K562 (cell line): ENCODE results near the gene ZFYVE28. TPM values are rescaled to one million over a fixed set of nuclear protein-coding genes. Genes with fewer than 3 reads are reported as not detected.

Source experiments
- AFF1 ChIP-seq, 2 experiments: fragments of 450-650 bp; IDR thresholded peaks; 2 replicates each; pipeline ENCODE4 v1.6.1; 2018; ENCODE audit warnings: mild to moderate bottlenecking in 2 of 2, low read depth in 1 of 2; ENCODE audit not compliant: partially characterized antibody in 2 of 2
- ID3 ChIP-seq, 2 experiments: fragments of 250-450 bp in 1 of 2; fragments of 450-650 bp in 1 of 2; sonication (Bioruptor Pico) in 1 of 2; IDR thresholded peaks; 2 replicates each; pipeline versions ENCODE4 v1.6.1 to v1.8.0; 2016 to 2021; ENCODE audit warnings: mild to moderate bottlenecking in 2 of 2, moderate library complexity in 2 of 2, missing compliant biosample characterization in 1 of 2, missing genetic modification characterization in 1 of 2
- KLF6 ChIP-seq: fragments of 250-450 bp; sonication (Bioruptor Pico); IDR thresholded peaks from 2 replicates; pipeline ENCODE4 v1.4.0; 2020; ENCODE audit warnings: mild to moderate bottlenecking, moderate library complexity, borderline replicate concordance
- SP2 ChIP-seq: IDR thresholded peaks from 2 replicates; pipeline ENCODE4 v1.6.1; 2011; ENCODE audit warnings: mild to moderate bottlenecking, low read depth, low read length, moderate library complexity; ENCODE audit not compliant: poor library complexity, severe bottlenecking; ENCODE audit errors: extremely low read depth
- TCF3 ChIP-seq: sonication (generic); formaldehyde crosslinking; IDR thresholded peaks from 2 replicates; pipeline ENCODE4 v1.4.0; 2020; ENCODE audit warnings: mild to moderate bottlenecking, missing genetic modification reagents
- THRB ChIP-seq: fragments of 450-650 bp; formaldehyde crosslinking; conservative IDR thresholded peaks from 2 replicates; pipeline ENCODE4 v1.4.0; 2022; ENCODE audit warnings: mild to moderate bottlenecking, missing genetic modification characterization
- XRCC3 ChIP-seq: fragments of 450-650 bp; IDR thresholded peaks from 2 replicates; pipeline ENCODE4 v1.6.1; 2017; ENCODE audit warnings: mild to moderate bottlenecking, moderate library complexity
- ZNF274 ChIP-seq: IDR thresholded peaks from 2 replicates; pipeline ENCODE4 v1.6.1; 2011; ENCODE audit warnings: low read depth, mild to moderate bottlenecking, low read length, moderate library complexity, borderline replicate concordance
- polyA plus RNA-seq, 8 experiments: library from polyadenylated mRNA; depleted of rRNA in 4 of 8; stranded (reverse) in 5 of 8; unstranded in 3 of 8; fragments of >200 nt; fragmentation: Nextera tagmentation in 2 of 8; fragmentation: Illumina TruSeq in 1 of 8; extraction: Ambion mirVana in 2 of 8; extraction: Trizol in 1 of 8; gene quantifications; 2 replicates each; pipeline versions ENCODE4 v1.2.1 to v1.2.3, GENCODE V29; 2011 to 2014; ENCODE audit warnings: inconsistent platforms in 1 of 8, missing spikeins in 1 of 8
- total RNA-seq, 7 experiments: library from RNA; depleted of rRNA in 6 of 7; stranded (reverse); fragments of >200 nt in 6 of 7; fragmentation: Illumina TruSeq in 2 of 7; extraction: Trizol in 2 of 7; gene quantifications; 2 replicates each; pipeline versions ENCODE4 v1.2.1 to v1.2.3, GENCODE V29; 2011 to 2021; ENCODE audit warnings: low replicate concordance in 1 of 7

The ZFYVE28 gene
- total and polyA plus RNA-seq, 9 of the 15 experiments (the other 6 are each of a cell fraction or from before 2014, with no cell fraction given), result 1.3 to 24.8 (median 8.9) TPM

- TF ChIP-seq THRB (CRISPR knock-in tag), result no peak
- no peak for TF ChIP-seq XRCC3
- no peak for TF ChIP-seq AFF1 (IDR thresholded peaks at IDR 0.05; ENCODE audit: low read depth in 1 of 2, partially characterized antibody in 2 of 2)
- TF ChIP-seq ID3 (CRISPR knock-in tag; IDR thresholded peaks at IDR 0.05), result no peak
- no peak for TF ChIP-seq ID3 (tag; IDR thresholded peaks at IDR 0.05)
- no peak for TF ChIP-seq ZNF274
- TF ChIP-seq TCF3 (CRISPR knock-in tag), result no peak
- TF ChIP-seq SP2, result no peak
- TF ChIP-seq KLF6 (CRISPR knock-in tag), result no peak
Measured at GRCh38 chr4:2287594-2287915, 130.9 kb downstream of the ZFYVE28 start (continued).
